Heart right ventricle (tissue), 16 donors: ENCODE results near the gene PIK3R6. TPM values are rescaled to one million over a fixed set of nuclear protein-coding genes. Genes with fewer than 3 reads are reported as not detected.

ENCODE experiments used
- ATAC-seq, 8 donors: fragments of 200-7000 bp; cut with Tn5 transposase; one replicate each; pipeline ENCODE4 v1.9.1; 2020; ENCODE audit warnings: mild to moderate bottlenecking in 8 of 8, moderate library complexity in 8 of 8, moderate number of reproducible peaks in 1 of 8
- DNase-seq, 2 donors: peaks; one replicate each; pipeline ENCODE4 v3.0.0-alpha.2; 2020
- H3K27ac ChIP-seq, 10 donors: fragments of 200-600 bp; sonication (generic) in 2 of 10; one replicate each; pipeline versions ENCODE4 v1.5.0 to v1.8.0; 2020 to 2022; ENCODE audit warnings: mild to moderate bottlenecking in 3 of 10
- H3K27me3 ChIP-seq, 7 donors: fragments of 200-600 bp; one replicate each; pipeline ENCODE4 v1.8.0; 2021 to 2022; ENCODE audit warnings: mild to moderate bottlenecking in 2 of 7
- H3K36me3 ChIP-seq, 9 donors: fragments of 200-600 bp; sonication (generic) in 1 of 9; one replicate each; pipeline versions ENCODE4 v1.5.0 to v1.8.0; 2020 to 2022; ENCODE audit warnings: mild to moderate bottlenecking in 2 of 9
- H3K4me1 ChIP-seq, 9 donors: fragments of 200-600 bp; sonication (generic) in 1 of 9; one replicate each; pipeline versions ENCODE4 v1.5.0 to v1.8.0; 2020 to 2022; ENCODE audit warnings: mild to moderate bottlenecking in 4 of 9
- H3K4me3 ChIP-seq, 10 donors: fragments of 200-600 bp; sonication (generic) in 2 of 10; one replicate each; pipeline versions ENCODE4 v1.5.0 to v1.8.0; 2020 to 2022; ENCODE audit warnings: mild to moderate bottlenecking in 7 of 10, moderate library complexity in 2 of 10
- H3K9me3 ChIP-seq, 11 donors: fragments of 200-600 bp in 10 of 11; sonication (generic) in 2 of 11; one replicate each; pipeline versions ENCODE4 v1.5.0 to v1.8.0; 2013 to 2022; ENCODE audit warnings: mild to moderate bottlenecking in 2 of 11, control low read depth in 1 of 11, moderate library complexity in 1 of 11
- WGBS, 2 donors: extraction: QIAGEN DNeasy Blood & Tissue Kit; methylation state at CpG; one replicate each; pipeline ENCODE4 v1.1.7; 2013; ENCODE audit warnings: inconsistent platforms in 1 of 2; 5-methylcytosine and 5-hydroxymethylcytosine counted together
- intact Hi-C, 10 donors: fragments of 100-400 bp; cut with DNase I; formaldehyde crosslinking; loops; one replicate each; pipeline versions ENCODE4 v1.11.1 to v1.14.2; 2022
- long read RNA-seq, 3 donors: library from polyadenylated mRNA; unstranded; transcript quantifications; one replicate each; pipeline ENCODE4 v2.0.0, GENCODE V29; 2020 to 2021
- polyA plus RNA-seq, 2 donors: library from polyadenylated mRNA; stranded (reverse); fragments of 200-250 nt; gene quantifications; one replicate each; pipeline ENCODE4 v1.2.3, GENCODE V29; 2013
- total RNA-seq, 10 donors: library from RNA; stranded (reverse); fragmentation: NEBNext Ultra II Directional in 3 of 10; extraction: Animal tissue kit (Norgen Biotek cat#: 25700) in 3 of 10; gene quantifications; one replicate each; pipeline versions ENCODE4 v1.2.1 to v1.2.4, GENCODE V29; 2021 to 2023
- TF ChIP-seq, protein P1 (sequence below), 9 donors: fragments of 200-600 bp; sonication (generic) in 2 of 9; IDR thresholded peaks; one replicate each; pipeline versions ENCODE4 v1.5.0 to v1.8.0; 2021 to 2022; ENCODE audit warnings: antibody characterized with exemption in 9 of 9, mild to moderate bottlenecking in 5 of 9, moderate library complexity in 1 of 9
- donor health status: Arrhythmogenic right ventricular cardiomyopathy.
- donor health status: ischemic (EF 13 %, LVEDD 7.1; RV severe dilation, severe dysfunction).
- donor health status: healthy with polysubstance abuse.
- donor health status: DM: no; HTN: yes; CAD: no.
- donor health status: DM: no; HTN: no; CAD: no.
- donor health status: ischemic (EF 25% LVEDD 6.9; RV normal size, moderate dysfunction).
- donor health status: ischemic (EF 25% LVEDD 5.7; RV mildly dilated, moderate dysfunction).
- donor health status: healthy.
- donor health status: DM: yes; HTN: yes; CAD: no.
- donor health status: Ischemic cardiomyopathy.
- donor health status: ischemic (EF 35%, LVEDD 5.7; RV mildly dilated, moderate dysfunction).
- donor health status: nonischemic (EF 11% LVEDD 7.7; RV severe dilation, severe dysfunction).
- donor health status: DM: yes; HTN: yes; CAD: no.
- donor health status: PGD.
- donor health status: ischemic (EF 29% LVEDD 5.4; RV normal size, mild dysfunction).
- donor health status: nonischemic (EF 23%, LVEDD 6.1; RV moderate dilation, normal function).

The PIK3R6 gene, protein sequence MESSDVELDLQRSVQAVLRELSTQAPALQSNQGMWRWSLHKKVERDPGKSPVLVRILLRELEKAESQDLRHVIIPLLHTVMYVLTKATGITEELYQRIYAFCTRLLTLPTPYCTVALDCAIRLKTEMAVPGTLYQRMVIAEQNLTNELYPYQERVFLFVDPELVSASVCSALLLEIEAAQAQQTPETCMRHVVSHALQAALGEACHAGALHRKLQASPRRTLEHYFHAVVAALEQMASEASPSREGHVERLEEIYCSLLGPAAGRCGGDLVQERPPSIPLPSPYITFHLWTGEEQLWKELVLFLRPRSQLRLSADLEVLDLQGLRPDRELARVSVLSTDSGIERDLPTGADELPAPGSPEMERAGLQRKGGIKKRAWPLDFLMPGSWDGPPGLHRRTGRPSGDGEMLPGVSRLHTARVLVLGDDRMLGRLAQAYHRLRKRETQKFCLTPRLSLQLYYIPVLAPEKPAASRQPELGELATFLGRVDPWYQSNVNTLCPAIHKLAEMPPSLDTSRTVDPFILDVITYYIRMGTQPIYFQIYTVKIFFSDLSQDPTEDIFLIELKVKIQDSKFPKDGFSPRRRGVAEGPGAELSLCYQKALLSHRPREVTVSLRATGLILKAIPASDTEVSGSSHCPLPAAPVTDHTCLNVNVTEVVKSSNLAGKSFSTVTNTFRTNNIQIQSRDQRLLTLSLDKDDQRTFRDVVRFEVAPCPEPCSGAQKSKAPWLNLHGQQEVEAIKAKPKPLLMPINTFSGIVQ
- 1 to 10 TPM in 5 of 10 donors, under 1 TPM in 5; 0.32 to 3.4 (median 1.0) TPM for total RNA-seq
- polyA plus RNA-seq = 1 to 10 TPM in 1 of 2 donors, under 1 TPM in 1; 0.58 to 1.5 TPM
- long read RNA-seq, donor 1 = 0 reads
- long read RNA-seq, donor 2, partial matches to known transcripts = 0 of 1 reads
- long read RNA-seq, donor 2, other reads (novel, unspliced or antisense) = 1 of 1 reads
- long read RNA-seq, donor 3 = 0 reads

DNA sequence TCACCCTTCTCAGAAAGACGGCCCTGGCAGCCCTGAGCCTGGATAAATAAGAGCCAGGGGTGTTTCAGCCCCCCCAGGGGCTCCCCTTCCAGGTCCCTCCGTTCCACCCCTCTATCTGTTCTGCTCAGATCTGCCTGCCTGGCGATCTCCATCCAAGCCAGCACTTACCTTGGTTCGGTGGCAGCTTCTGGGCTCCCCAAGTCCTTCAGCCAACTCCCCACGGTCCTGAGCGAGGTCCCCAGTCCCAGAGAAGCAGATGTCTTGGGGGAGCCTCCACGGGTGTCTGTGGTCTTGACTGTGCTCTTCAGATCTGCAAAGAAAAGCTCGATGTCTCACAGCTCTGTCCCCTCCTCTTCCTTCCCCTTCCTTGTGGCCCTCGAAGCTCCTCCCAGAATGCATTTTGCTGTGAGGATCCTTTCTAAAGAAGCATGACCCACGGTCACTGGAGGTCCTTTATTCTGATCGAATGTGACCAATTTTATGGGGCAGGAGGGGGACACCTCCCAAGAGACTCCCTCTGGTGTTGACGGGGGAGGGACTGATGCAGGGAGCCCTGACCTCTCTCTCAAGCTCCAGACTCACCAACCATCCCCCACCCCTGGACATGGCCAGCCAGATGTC, at the start of gene PIK3R6:
PIK3R6 (minus strand) TSS at position 314 of the 621 bp plus-strand sequence. CDS start 17,880 bp downstream, outside the sequence.
- peak within 1 kb of the TSS in 6 of 10 donors; percentile 3 to 84 (median 47) for H3K27ac ChIP-seq
- H3K36me3 ChIP-seq = no peaks in the 10 kb centered on the region
- WGBS, 2 donors = 44 to 55% methylated on average over 12 of the region's 12 CpGs
- H3K27me3 ChIP-seq = no peaks in the 10 kb centered on the region
- TF ChIP-seq, protein P1, sequence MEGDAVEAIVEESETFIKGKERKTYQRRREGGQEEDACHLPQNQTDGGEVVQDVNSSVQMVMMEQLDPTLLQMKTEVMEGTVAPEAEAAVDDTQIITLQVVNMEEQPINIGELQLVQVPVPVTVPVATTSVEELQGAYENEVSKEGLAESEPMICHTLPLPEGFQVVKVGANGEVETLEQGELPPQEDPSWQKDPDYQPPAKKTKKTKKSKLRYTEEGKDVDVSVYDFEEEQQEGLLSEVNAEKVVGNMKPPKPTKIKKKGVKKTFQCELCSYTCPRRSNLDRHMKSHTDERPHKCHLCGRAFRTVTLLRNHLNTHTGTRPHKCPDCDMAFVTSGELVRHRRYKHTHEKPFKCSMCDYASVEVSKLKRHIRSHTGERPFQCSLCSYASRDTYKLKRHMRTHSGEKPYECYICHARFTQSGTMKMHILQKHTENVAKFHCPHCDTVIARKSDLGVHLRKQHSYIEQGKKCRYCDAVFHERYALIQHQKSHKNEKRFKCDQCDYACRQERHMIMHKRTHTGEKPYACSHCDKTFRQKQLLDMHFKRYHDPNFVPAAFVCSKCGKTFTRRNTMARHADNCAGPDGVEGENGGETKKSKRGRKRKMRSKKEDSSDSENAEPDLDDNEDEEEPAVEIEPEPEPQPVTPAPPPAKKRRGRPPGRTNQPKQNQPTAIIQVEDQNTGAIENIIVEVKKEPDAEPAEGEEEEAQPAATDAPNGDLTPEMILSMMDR (IDR thresholded peaks at IDR 0.05) = no peak
- H3K4me1 ChIP-seq = peaks cover 0 to 49% (median 8%) of the 10 kb centered on the region in 9 donors
- no peak for DNase-seq
- H3K9me3 ChIP-seq = no peaks in the 10 kb centered on the region
- intact Hi-C loops = no loop called here
- H3K4me3 ChIP-seq = peak within 1 kb of the TSS in 9 of 10 donors; percentile 7 to 60 (median 48)
- peak in 6 of 8 donors; percentile 41 to 68 (median 50) for ATAC-seq

- Histone ChIP-seq H3K27ac (peak overlapping the region in 1 of 10 donors; percentile 84), H3K4me1 (peaks cover 0 to 45% (median 0%) of the 10 kb centered on the region in 9 donors), H3K4me3 (no peak overlapping the region), H3K36me3 (no peaks in the 10 kb centered on the region), H3K27me3 (peaks cover 0 to 34% (median 23%) of the 10 kb centered on the region in 7 donors), H3K9me3 (peaks cover 0 to 22% (median 12%) of the 10 kb centered on the region in 11 donors)
- intact Hi-C loops = no loop called here
- no peak for DNase-seq
- 72 to 73% methylated on average over 5 to 7 of the region's 7 CpGs for WGBS, 2 donors
- ATAC-seq = peak in 6 of 8 donors; percentile 48 to 72 (median 72)
- TF ChIP-seq, protein P1 (IDR thresholded peaks at IDR 0.05) = no peak
Measured at GRCh38 chr17:8916466-8916865, 49.0 kb upstream of the PIK3R6 start.

DNA sequence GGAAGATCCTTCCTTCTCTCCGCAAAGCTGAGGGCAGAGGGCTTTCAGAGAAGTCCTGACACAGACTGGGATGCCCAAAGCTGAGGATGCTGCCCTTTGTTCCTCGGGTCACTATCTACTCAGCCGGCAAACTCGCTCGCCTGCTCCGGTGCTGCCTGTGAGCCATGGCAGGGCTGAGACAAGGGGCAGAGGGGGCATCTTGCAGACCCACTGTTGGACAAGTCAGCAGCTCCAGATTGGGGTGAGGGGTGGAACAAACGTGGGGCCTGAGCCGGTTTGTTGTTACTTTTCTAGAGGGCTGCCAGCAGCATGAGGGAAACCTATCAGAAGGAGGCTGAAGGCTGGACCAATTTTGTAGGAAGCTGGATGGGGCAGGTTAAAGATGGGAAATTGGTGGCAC, 47.1 kb upstream of the PIK3R6 start:
- TF ChIP-seq, protein P1 (IDR thresholded peaks at IDR 0.05) = no peak
- ATAC-seq (no peak), DNase-seq (no peak)
- no peak overlapping the region for H3K27ac ChIP-seq
- H3K4me3 ChIP-seq = no peak overlapping the region
- H3K4me1 ChIP-seq = peaks cover 0 to 51% (median 0%) of the 10 kb centered on the region in 9 donors
- intact Hi-C loops = no loop called here
- peaks cover 0 to 14% (median 0%) of the 10 kb centered on the region in 9 donors for H3K36me3 ChIP-seq
- WGBS, 2 donors = 80 to 84% methylated on average over 8 of the region's 8 CpGs
- H3K27me3 ChIP-seq = peaks cover 0 to 53% (median 36%) of the 10 kb centered on the region in 7 donors
- H3K9me3 ChIP-seq = peaks cover 0 to 22% (median 12%) of the 10 kb centered on the region in 11 donors
